Measurements from ENCODE around the gene NKAIN2. TPM values are rescaled to one million over a fixed set of nuclear protein-coding genes. Genes with fewer than 3 reads are reported as not detected.

NKAIN2 gene
- total RNA-seq, 1 experiment from 2014 or later, result not detected

GRCh38 chr6:124670801-124671200 is 867.1 kb downstream of the NKAIN2 start:
- DNase-seq (ENCODE audit: low read depth, low spot score), result no peak
- no peaks in the 10 kb centered on the region for H3K4me1 ChIP-seq (ENCODE audit: control insufficient read depth in 1 of 2, insufficient read depth in 2 of 2, low read length in 2 of 2)
- H3K27ac ChIP-seq (ENCODE audit: low read depth, low read length), result no peak overlapping the region
- H3K4me2 ChIP-seq (ENCODE audit: low read length), result no peak overlapping the region
- H3K9me2 ChIP-seq (ENCODE audit: insufficient read depth), result 0 out of 2 replicates have a peak, but pooled peaks cover 3% of the 10 kb centered on the region
- CTCF ChIA-PET, result no interaction called here
- BruUV-seq (replicated peaks), result no TSS peak
- no peaks in the 10 kb centered on the region for H3K36me3 ChIP-seq (ENCODE audit: control insufficient read depth in 1 of 2, insufficient read depth in 2 of 2, low read length in 2 of 2)
- H3K79me2 ChIP-seq (ENCODE audit: insufficient read depth, low read length), result no peaks in the 10 kb centered on the region
- intact Hi-C loops (cut with micrococcal nuclease), result no loop called here
- H3K9ac ChIP-seq (ENCODE audit: low read length), result no peak overlapping the region
- TF ChIP-seq CTCF (IDR thresholded peaks at IDR 0.05 in 2 of 3, conservative IDR thresholded peaks at IDR 0.05 in 1 of 3; ENCODE audit: borderline replicate concordance in 1 of 3, insufficient read depth in 1 of 3, low read depth in 2 of 3, low read length in 2 of 3) (no peak), CBX3 (IDR thresholded peaks at IDR 0.05; ENCODE audit: low read depth) (no peak), SRF (IDR thresholded peaks at IDR 0.05; ENCODE audit: low read depth) (no peak), POLR2A (IDR thresholded peaks at IDR 0.05; ENCODE audit: borderline replicate concordance, extremely low read depth, insufficient read depth, insufficient read length) (no peak), CEBPB (IDR thresholded peaks at IDR 0.05; ENCODE audit: low read depth) (no peak), ZFX (IDR thresholded peaks at IDR 0.05) (no peak), POLR2AphosphoS5 (IDR thresholded peaks at IDR 0.05; ENCODE audit: low read depth, low read length) (no peak)
- TF ChIP-seq, protein P1, sequence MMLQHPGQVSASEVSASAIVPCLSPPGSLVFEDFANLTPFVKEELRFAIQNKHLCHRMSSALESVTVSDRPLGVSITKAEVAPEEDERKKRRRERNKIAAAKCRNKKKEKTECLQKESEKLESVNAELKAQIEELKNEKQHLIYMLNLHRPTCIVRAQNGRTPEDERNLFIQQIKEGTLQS (IDR thresholded peaks at IDR 0.05), result no peak
- peaks cover 17% of the 10 kb centered on the region; the same call in 1 of the 2 replicates for H3K27me3 ChIP-seq (ENCODE audit: insufficient read depth, low read length)
- no peak overlapping the region for H3K4me3 ChIP-seq (replicated peaks in 1 of 2; ENCODE audit: low read depth in 1 of 2, low read length in 2 of 2)
- no peak for ATAC-seq
- POLR2A ChIA-PET, result no interaction called here
- no peaks in the 10 kb centered on the region for H4K20me1 ChIP-seq (ENCODE audit: insufficient read depth)
- RAD21 ChIA-PET (ENCODE audit: low non-redundant PET in 1 of 2, low total read pairs in 2 of 2, uncharacterized antibody in 2 of 2, unreplicated experiment in 2 of 2), result no interaction called here
- no peaks in the 10 kb centered on the region; a peak in 1 of 4 replicates for H3K9me3 ChIP-seq (ENCODE audit: control insufficient read depth in 1 of 2, insufficient read depth in 1 of 2, low read depth in 1 of 2, low read length in 2 of 2)
- no peak overlapping the region for H2AFZ ChIP-seq (ENCODE audit: low read depth, low read length, poor library complexity, severe bottlenecking)

DNA sequence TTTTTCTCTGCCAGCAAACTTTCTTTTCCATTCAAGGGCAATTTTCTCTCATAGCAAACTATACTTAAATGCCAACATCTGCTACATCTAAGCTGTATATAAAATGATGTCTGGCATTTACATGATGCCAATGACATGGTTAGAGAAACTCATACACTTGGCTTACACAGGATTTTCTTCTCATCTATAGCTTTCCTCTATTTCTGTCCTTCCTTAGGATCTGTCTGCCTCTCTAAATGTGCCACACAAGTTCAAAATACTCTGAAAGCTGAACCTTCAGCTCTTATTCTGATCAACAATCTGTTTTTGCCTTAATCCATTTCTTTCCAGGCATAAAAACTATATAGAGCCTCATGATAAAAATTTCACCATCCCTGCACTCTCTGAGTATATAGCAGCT is 867.7 kb downstream of the NKAIN2 start:
- Histone ChIP-seq H3K36me3 (ENCODE audit: control insufficient read depth in 1 of 2, insufficient read depth in 2 of 2, low read length in 2 of 2) (no peaks in the 10 kb centered on the region), H3K79me2 (ENCODE audit: insufficient read depth, low read length) (no peaks in the 10 kb centered on the region), H3K9me2 (ENCODE audit: insufficient read depth) (0 out of 2 replicates have a peak, but pooled peaks cover 3% of the 10 kb centered on the region), H2AFZ (ENCODE audit: low read depth, low read length, poor library complexity, severe bottlenecking) (no peak overlapping the region), H3K4me3 (replicated peaks in 1 of 2; ENCODE audit: low read depth in 1 of 2, low read length in 2 of 2) (no peak overlapping the region), H3K27me3 (ENCODE audit: insufficient read depth, low read length) (peaks cover 17% of the 10 kb centered on the region; the same call in 1 of the 2 replicates), H3K9ac (ENCODE audit: low read length) (no peak overlapping the region), H3K4me2 (ENCODE audit: low read length) (no peak overlapping the region), H4K20me1 (ENCODE audit: insufficient read depth) (no peaks in the 10 kb centered on the region), H3K4me1 (ENCODE audit: control insufficient read depth in 1 of 2, insufficient read depth in 2 of 2, low read length in 2 of 2) (no peaks in the 10 kb centered on the region), H3K27ac (ENCODE audit: low read depth, low read length) (no peak overlapping the region), H3K9me3 (ENCODE audit: control insufficient read depth in 1 of 2, insufficient read depth in 1 of 2, low read depth in 1 of 2, low read length in 2 of 2) (no peaks in the 10 kb centered on the region; a peak in 1 of 4 replicates)
- ChIA-PET RAD21 (ENCODE audit: low non-redundant PET in 1 of 2, low total read pairs in 2 of 2, uncharacterized antibody in 2 of 2, unreplicated experiment in 2 of 2) (no interaction called here), CTCF (no interaction called here), POLR2A (no interaction called here)
- no TSS peak for BruUV-seq (replicated peaks)
- ATAC-seq, result no peak
- DNase-seq (ENCODE audit: low read depth, low spot score), result no peak
- intact Hi-C loops (cut with micrococcal nuclease), result no loop called here
- TF ChIP-seq POLR2AphosphoS5 (IDR thresholded peaks at IDR 0.05; ENCODE audit: low read depth, low read length), result no peak
- TF ChIP-seq CTCF (IDR thresholded peaks at IDR 0.05 in 2 of 3, conservative IDR thresholded peaks at IDR 0.05 in 1 of 3; ENCODE audit: borderline replicate concordance in 1 of 3, insufficient read depth in 1 of 3, low read depth in 2 of 3, low read length in 2 of 3), result no peak
- no peak for TF ChIP-seq CBX3 (IDR thresholded peaks at IDR 0.05; ENCODE audit: low read depth)
- no peak for TF ChIP-seq EZH2phosphoT487 (IDR thresholded peaks at IDR 0.05; ENCODE audit: borderline replicate concordance)
- TF ChIP-seq, protein P1 (IDR thresholded peaks at IDR 0.05), result no peak
- no peak for TF ChIP-seq CEBPB (IDR thresholded peaks at IDR 0.05; ENCODE audit: low read depth)
- TF ChIP-seq JUND (IDR thresholded peaks at IDR 0.05), result no peak
- no peak for TF ChIP-seq YY1 (IDR thresholded peaks at IDR 0.05; ENCODE audit: extremely low read depth, insufficient replicate concordance, low read depth, low read length)
- no peak for TF ChIP-seq ELF1 (IDR thresholded peaks at IDR 0.05; ENCODE audit: borderline replicate concordance, low read depth)
- no peak for TF ChIP-seq SRF (IDR thresholded peaks at IDR 0.05; ENCODE audit: low read depth)
